GM13976 (cell line): ENCODE data around the gene CD96.

Experiments
- DNase-seq: peaks from one replicate; pipeline ENCODE4 v3.0.0; 2012; ENCODE audit warnings: low spot score
- in situ Hi-C: fragments of 300-500 bp; cut with MboI; formaldehyde crosslinking; loops from one replicate; pipeline ENCODE4 v1.12.0; 2022; ENCODE audit warnings: low sequenced_read_pairs, mixed read lengths, inconsistent platforms; ENCODE audit not compliant: unreplicated experiment
- TF ChIP-seq, protein P1 (sequence below): IDR thresholded peaks from 2 replicates; pipeline ENCODE4 v1.5.1; 2012; ENCODE audit warnings: borderline replicate concordance, mild to moderate bottlenecking; ENCODE audit not compliant: insufficient read depth; ENCODE audit errors: extremely low read depth, missing control alignments, control extremely low read depth

CD96 gene

DNA sequence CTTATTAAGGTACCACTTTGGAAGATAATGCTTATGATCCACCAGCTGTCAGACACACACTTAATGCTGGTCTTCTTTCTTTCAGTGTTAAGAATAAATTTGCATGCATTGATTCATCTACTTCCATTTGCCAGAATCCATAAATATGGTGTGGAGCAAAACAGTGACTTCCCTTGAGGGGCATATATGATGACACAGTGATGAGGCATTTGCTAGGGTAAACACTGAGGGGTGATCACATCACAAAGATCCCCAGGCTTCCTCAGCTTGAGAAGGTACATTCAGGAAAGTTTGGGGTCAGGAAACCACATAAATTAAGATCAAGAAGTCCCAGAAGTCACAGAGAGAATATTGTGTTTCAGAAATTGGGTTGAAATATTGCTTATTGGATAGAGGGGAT, 63.0 kb downstream of the CD96 start:
- in situ Hi-C loops, result no loop called here
- DNase-seq, result no peak
- TF ChIP-seq, protein P1, sequence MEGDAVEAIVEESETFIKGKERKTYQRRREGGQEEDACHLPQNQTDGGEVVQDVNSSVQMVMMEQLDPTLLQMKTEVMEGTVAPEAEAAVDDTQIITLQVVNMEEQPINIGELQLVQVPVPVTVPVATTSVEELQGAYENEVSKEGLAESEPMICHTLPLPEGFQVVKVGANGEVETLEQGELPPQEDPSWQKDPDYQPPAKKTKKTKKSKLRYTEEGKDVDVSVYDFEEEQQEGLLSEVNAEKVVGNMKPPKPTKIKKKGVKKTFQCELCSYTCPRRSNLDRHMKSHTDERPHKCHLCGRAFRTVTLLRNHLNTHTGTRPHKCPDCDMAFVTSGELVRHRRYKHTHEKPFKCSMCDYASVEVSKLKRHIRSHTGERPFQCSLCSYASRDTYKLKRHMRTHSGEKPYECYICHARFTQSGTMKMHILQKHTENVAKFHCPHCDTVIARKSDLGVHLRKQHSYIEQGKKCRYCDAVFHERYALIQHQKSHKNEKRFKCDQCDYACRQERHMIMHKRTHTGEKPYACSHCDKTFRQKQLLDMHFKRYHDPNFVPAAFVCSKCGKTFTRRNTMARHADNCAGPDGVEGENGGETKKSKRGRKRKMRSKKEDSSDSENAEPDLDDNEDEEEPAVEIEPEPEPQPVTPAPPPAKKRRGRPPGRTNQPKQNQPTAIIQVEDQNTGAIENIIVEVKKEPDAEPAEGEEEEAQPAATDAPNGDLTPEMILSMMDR, result no peak

DNA sequence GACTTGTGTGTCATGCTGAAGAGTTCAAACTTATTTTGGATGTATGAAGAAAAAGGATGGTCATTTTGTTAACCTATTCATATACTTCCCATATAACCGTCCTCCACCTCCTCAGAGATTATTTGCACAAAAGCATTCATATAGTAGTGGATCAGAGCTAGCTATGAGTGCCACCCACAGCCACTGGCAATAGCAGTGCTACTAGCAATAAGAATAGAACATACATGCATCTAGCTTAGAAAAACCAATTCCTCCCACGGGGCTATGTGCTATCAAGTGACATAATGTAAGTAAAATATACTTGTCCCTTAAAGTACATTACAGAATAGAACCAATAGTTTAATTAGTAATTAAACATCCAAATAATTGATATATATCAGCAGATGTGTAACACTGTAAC, 63.5 kb downstream of the CD96 start:
- in situ Hi-C loops, result no loop called here
- TF ChIP-seq, protein P1, result no peak
- DNase-seq, result no peak

DNA sequence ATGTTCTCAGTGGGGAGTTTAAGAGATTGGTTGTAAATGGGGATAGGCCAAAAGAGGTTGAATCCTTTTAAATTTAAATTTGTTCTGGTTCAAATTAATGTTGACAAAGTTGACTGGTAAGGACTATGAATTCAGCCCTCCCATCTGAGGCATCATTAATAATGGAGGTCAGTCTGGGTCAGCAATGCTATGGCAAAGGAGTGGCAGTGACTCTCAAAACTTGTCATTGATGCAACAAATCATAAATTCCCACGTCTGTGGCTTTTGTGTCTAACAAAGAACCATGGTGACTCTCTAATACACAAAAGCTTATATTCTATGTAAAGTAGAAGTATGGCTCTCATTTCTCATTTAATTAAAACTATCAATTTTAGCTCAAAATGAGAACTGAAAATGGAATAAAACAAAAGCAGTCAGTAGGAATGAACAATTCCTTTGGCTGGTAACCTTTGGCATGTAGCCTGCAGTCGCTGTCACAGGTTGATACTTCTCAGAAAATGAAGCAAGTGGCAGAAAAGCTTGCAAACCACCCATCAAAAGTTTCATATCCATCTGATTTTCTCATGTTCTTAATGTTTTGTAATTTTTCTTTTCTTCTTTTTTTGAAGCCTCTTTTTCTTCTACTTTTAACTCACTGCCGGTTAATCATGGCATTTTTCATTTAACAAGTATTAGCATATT, 65.4 kb downstream of the CD96 start:
- DNase-seq, result no peak
- in situ Hi-C loops, result no loop called here
- TF ChIP-seq, protein P1, result no peak

DNA sequence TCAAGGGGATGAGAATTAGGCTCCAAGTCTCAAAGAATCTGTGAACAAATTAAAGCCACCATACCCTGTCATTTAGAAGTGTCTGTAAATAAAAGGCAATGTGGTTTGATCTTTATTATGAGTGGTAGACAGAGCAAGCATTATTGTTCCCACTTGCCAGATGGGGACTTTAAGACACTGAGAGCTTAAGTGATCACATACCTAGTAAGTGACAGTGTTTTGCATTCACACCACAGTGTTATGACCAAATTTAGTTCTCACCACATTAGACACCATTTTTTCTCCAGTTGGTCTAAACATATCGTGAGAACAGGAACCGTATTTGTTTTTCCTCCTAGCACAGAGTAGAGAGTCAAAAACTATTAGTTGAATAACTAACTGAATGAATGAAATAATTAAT, 66.4 kb downstream of the CD96 start:
- TF ChIP-seq, protein P1, result no peak
- DNase-seq, result no peak
- in situ Hi-C loops, result no loop called here

DNA sequence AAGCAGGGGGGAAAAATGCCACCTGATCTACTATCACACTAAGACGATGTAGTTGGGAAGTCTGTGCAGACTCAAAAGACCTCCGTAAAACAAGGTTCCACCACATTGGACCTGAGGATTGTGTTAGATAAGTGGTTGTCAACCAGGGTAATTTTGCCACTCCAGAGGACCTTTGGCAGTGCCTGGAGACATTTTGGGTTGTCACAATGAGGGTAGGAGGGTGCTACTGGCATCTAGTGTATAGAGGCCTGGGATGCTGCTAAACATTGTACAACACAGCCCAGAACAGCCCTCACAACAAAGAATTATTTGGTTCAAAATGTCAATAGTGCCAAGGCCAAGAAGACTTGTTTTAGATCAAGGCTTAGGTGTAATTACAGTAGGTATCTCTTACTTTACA, 67.7 kb downstream of the CD96 start:
- no peak for DNase-seq
- TF ChIP-seq, protein P1, result no peak
- in situ Hi-C loops, result no loop called here

DNA sequence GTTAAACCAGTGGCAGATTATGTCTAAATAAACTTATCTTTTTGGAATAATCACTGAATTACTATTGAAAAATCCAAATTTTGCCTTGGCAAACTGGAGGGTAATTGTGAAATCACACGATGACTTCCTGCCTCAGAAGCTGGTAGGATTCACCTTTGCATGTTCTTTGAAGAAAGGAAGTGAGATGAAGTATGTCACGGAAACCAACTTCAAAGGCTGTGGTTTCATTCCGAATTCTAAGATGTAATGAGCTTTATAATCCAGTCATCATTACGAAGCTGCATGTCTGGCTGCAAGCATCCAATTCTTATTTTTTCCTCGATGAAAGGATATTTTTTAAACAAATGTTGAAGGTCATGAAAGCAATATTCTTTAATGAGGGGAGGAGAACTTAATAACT, 68.2 kb downstream of the CD96 start:
- in situ Hi-C loops, result no loop called here
- TF ChIP-seq, protein P1, result no peak
- DNase-seq, result no peak
